Esophagus muscularis mucosa (tissue), 4 donors: ENCODE results near the gene ITPA.

Experiments
- EP300 ChIP-seq: sonication (generic); formaldehyde crosslinking; IDR thresholded peaks from one replicate; pipeline ENCODE4 v1.6.1; 2017; ENCODE audit warnings: antibody characterized with exemption
- POLR2A ChIP-seq: fragments of 450-650 bp; IDR thresholded peaks from one replicate; pipeline ENCODE4 v1.6.1; 2017; ENCODE audit warnings: antibody characterized with exemption, moderate library complexity, mild to moderate bottlenecking, low read depth
- POLR2AphosphoS5 ChIP-seq, 2 donors: sonication (generic); formaldehyde crosslinking; IDR thresholded peaks; one replicate each; pipeline ENCODE4 v1.6.1; 2017; ENCODE audit warnings: antibody characterized with exemption in 2 of 2
- TF ChIP-seq, protein P1 (sequence below), 3 experiments: fragments of 200-600 bp in 2 of 3; fragments of 450-650 bp in 1 of 3; sonication (generic) in 2 of 3; IDR thresholded peaks; one replicate each; pipeline ENCODE4 v1.5.1; 2017 to 2019; ENCODE audit warnings: antibody characterized with exemption in 3 of 3, mild to moderate bottlenecking in 2 of 3, moderate library complexity in 1 of 3

DNA sequence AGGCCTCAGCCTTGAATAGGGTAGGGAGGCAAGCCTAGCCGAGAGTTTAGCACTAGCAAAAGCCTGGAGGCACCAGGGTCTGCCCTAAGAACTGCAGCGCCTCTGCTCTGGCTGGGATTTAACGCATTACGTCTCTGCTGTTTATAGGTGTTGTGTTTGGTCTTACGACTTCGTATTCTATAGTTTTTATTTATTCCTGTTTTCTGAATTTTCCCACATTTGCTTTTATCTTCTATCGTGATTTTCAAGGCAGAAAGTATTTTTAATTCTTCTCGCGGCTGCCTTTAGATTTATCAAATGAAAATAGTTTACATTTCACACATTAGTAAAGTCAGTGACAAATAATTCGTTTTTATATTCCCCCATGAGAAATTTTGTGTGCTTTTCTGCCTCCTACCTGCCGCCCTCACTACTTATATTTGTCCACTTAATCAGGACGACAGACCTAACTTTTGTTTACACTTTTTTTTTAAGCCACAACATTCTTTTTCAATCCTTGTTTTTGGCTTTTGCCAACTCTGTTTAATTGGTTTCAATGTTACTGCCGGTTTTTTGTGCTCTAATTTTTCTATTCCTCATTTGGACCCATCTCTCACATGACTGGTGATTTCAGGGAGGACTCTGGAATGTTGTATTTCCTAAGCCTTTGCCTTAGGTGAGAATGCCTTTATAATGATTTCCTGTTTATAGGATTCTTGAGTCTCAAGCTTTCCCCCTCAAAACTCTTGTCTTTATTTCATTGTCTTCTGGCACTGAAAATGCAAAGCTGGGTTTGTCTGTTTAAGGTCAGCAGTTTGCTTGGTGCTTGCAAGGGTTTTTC, 34.6 kb upstream of the ITPA start:
- TF ChIP-seq, protein P1, sequence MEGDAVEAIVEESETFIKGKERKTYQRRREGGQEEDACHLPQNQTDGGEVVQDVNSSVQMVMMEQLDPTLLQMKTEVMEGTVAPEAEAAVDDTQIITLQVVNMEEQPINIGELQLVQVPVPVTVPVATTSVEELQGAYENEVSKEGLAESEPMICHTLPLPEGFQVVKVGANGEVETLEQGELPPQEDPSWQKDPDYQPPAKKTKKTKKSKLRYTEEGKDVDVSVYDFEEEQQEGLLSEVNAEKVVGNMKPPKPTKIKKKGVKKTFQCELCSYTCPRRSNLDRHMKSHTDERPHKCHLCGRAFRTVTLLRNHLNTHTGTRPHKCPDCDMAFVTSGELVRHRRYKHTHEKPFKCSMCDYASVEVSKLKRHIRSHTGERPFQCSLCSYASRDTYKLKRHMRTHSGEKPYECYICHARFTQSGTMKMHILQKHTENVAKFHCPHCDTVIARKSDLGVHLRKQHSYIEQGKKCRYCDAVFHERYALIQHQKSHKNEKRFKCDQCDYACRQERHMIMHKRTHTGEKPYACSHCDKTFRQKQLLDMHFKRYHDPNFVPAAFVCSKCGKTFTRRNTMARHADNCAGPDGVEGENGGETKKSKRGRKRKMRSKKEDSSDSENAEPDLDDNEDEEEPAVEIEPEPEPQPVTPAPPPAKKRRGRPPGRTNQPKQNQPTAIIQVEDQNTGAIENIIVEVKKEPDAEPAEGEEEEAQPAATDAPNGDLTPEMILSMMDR (IDR thresholded peaks at IDR 0.05) = no peak
- no peak for TF ChIP-seq POLR2A
- TF ChIP-seq EP300 = no peak
- TF ChIP-seq POLR2AphosphoS5 (IDR thresholded peaks at IDR 0.05) = no peak
